ENCODE results near the gene LCMT2.

LCMT2 gene

GRCh38 chr15:43287254-43287653, 43.1 kb downstream of the LCMT2 start:
- TF ChIP-seq SPI1 (IDR thresholded peaks at IDR 0.05; ENCODE audit: borderline replicate concordance, low read depth) (no peak), GABPA (IDR thresholded peaks at IDR 0.05; ENCODE audit: low read depth) (no peak), POLR2AphosphoS5 (IDR thresholded peaks at IDR 0.05; ENCODE audit: low read depth) (no peak)
- DNase-seq (ENCODE audit: low read depth in 1 of 2, low spot score in 1 of 2) = no peak
- Histone ChIP-seq H3K4me3 (replicated peaks; ENCODE audit: insufficient read depth, low read length) (no peak overlapping the region), H3K27me3 (ENCODE audit: insufficient read depth, poor library complexity, severe bottlenecking) (no peaks in the 10 kb centered on the region), H3K27ac (replicated peaks) (no peak overlapping the region)

- TF ChIP-seq GABPA (IDR thresholded peaks at IDR 0.05; ENCODE audit: low read depth) (no peak), CTCF (IDR thresholded peaks at IDR 0.05; ENCODE audit: insufficient read depth, low read length) (no peak), POLR2AphosphoS5 (IDR thresholded peaks at IDR 0.05; ENCODE audit: low read depth) (no peak), REST (IDR thresholded peaks at IDR 0.05; ENCODE audit: insufficient replicate concordance, low read depth) (no peak), SPI1 (IDR thresholded peaks at IDR 0.05; ENCODE audit: borderline replicate concordance, low read depth) (no peak)
- no peak for DNase-seq (ENCODE audit: low read depth in 1 of 2, low spot score in 1 of 2)
- Histone ChIP-seq H3K4me3 (replicated peaks; ENCODE audit: insufficient read depth, low read length) (no peak overlapping the region), H3K27ac (replicated peaks) (no peak overlapping the region), H3K27me3 (ENCODE audit: insufficient read depth, poor library complexity, severe bottlenecking) (no peaks in the 10 kb centered on the region)
These were observed 44.3 kb downstream of the LCMT2 start for GRCh38 chr15:43286074-43286473.

- no peak overlapping the region for H3K4me3 ChIP-seq (replicated peaks; ENCODE audit: insufficient read depth, low read length)
- peak; percentile 24 to 71 for DNase-seq (ENCODE audit: low read depth in 1 of 2, low spot score in 1 of 2)
- no peaks in the 10 kb centered on the region for H3K27me3 ChIP-seq (ENCODE audit: insufficient read depth, poor library complexity, severe bottlenecking)
- H3K27ac ChIP-seq (replicated peaks) = no peak overlapping the region
- TF ChIP-seq POLR2AphosphoS5 (IDR thresholded peaks at IDR 0.05; ENCODE audit: low read depth) (no peak), GABPA (IDR thresholded peaks at IDR 0.05; ENCODE audit: low read depth) (no peak), SPI1 (IDR thresholded peaks at IDR 0.05; ENCODE audit: borderline replicate concordance, low read depth) (peak; percentile 40; the same call in 1 of the 2 replicates), CTCF (IDR thresholded peaks at IDR 0.05; ENCODE audit: insufficient read depth, low read length) (peak; percentile 85), REST (IDR thresholded peaks at IDR 0.05; ENCODE audit: insufficient replicate concordance, low read depth) (no peak)
These were observed 44.8 kb downstream of the LCMT2 start for GRCh38 chr15:43285609-43286037.

GRCh38 chr15:43283526-43283925, 46.8 kb downstream of the LCMT2 start:
- H3K27me3 ChIP-seq (ENCODE audit: insufficient read depth, poor library complexity, severe bottlenecking) = no peaks in the 10 kb centered on the region
- no peak overlapping the region for H3K27ac ChIP-seq (replicated peaks)
- H3K4me3 ChIP-seq (replicated peaks; ENCODE audit: insufficient read depth, low read length) = no peak overlapping the region
- TF ChIP-seq SPI1 (IDR thresholded peaks at IDR 0.05; ENCODE audit: borderline replicate concordance, low read depth) = no peak
- no peak for TF ChIP-seq REST (IDR thresholded peaks at IDR 0.05; ENCODE audit: insufficient replicate concordance, low read depth)
- no peak for TF ChIP-seq GABPA (IDR thresholded peaks at IDR 0.05; ENCODE audit: low read depth)
- no peak for TF ChIP-seq CTCF (IDR thresholded peaks at IDR 0.05; ENCODE audit: insufficient read depth, low read length)
- TF ChIP-seq POLR2AphosphoS5 (IDR thresholded peaks at IDR 0.05; ENCODE audit: low read depth) = no peak
- no peak for DNase-seq (ENCODE audit: low read depth in 1 of 2, low spot score in 1 of 2)
